A549 (cell line): ENCODE measurements around the gene SLC35A4. TPM values are rescaled to one million over a fixed set of nuclear protein-coding genes. Genes with fewer than 3 reads are reported as not detected.
A peak's percentile ranks its signal among the peaks of the same experiment; 100 is the strongest.

Experiments
- ATAC-seq, 2 experiments: fragments of 200-7000 bp in 1 of 2; fragments of >200 bp in 1 of 2; cut with Nextera tagmentation in 1 of 2; cut with Tn5 transposase in 1 of 2; 3 replicates each; pipeline versions ENCODE4 v1.8.0 to v1.9.1; 2018 to 2020; ENCODE audit warnings: mild to moderate bottlenecking in 1 of 2, moderate library complexity in 1 of 2
- CTCF ChIA-PET: fragments of 300-600 bp; sonication (Branson Sonifier 250); formaldehyde crosslinking; extraction: SDS; loops from one replicate; lab custom pipeline; 2021; ENCODE audit warnings: antibody characterized with exemption, inconsistent platforms; lab: Yijun Ruan, JAX
- POLR2A ChIA-PET: fragments of 350-600 bp; formaldehyde crosslinking; extraction: SDS; loops from one replicate; lab custom pipeline; 2021; ENCODE audit warnings: antibody characterized with exemption, inconsistent platforms; lab: Yijun Ruan, JAX
- DNase-seq, 2 experiments: peaks; one replicate each; pipeline versions ENCODE4 v3.0.0 to v3.0.0-alpha.2; 2011 to 2016; ENCODE audit warnings: low read depth in 1 of 2, low spot score in 1 of 2
- FAIRE-seq: peaks from 2 replicates; lab custom pipeline; 2011; peaks lifted over from hg19 to GRCh38; lab: Jason Lieb, UNC
- H3K27ac ChIP-seq, 2 experiments: fragments of >200 bp; sonication (Bioruptor Twin); formaldehyde crosslinking; 3 replicates each; pipeline ENCODE4 v1.5.1; 2016 to 2017
- H3K4me1 ChIP-seq: fragments of >200 bp; sonication (Bioruptor Twin); formaldehyde crosslinking; 3 replicates; pipeline ENCODE4 v1.6.1; 2016
- H3K4me2 ChIP-seq: fragments of >200 bp; sonication (Bioruptor Twin); formaldehyde crosslinking; 3 replicates; pipeline ENCODE4 v1.6.1; 2016
- H3K4me3 ChIP-seq: fragments of >200 bp; sonication (Bioruptor Twin); formaldehyde crosslinking; 3 replicates; pipeline ENCODE4 v1.5.1; 2016
- H3K9me3 ChIP-seq: fragments of >200 bp; sonication (Bioruptor Twin); formaldehyde crosslinking; 3 replicates; pipeline ENCODE4 v1.6.1; 2016
- CBX2 ChIP-seq: fragments of 200-600 bp; sonication (generic); IDR thresholded peaks from 2 replicates; pipeline ENCODE4 v1.6.1; 2016; ENCODE audit warnings: low read depth, mild to moderate bottlenecking, borderline replicate concordance
- CEBPB ChIP-seq, 2 experiments: fragments of >200 bp in 1 of 2; sonication (Bioruptor Twin) in 1 of 2; formaldehyde crosslinking in 1 of 2; IDR thresholded peaks; 2 replicates each; pipeline ENCODE4 v1.6.1; 2012 to 2016
- ELK1 ChIP-seq: fragments of 150-350 bp; IDR thresholded peaks from 2 replicates; pipeline ENCODE4 v1.6.1; 2014; ENCODE audit warnings: low read depth, mild to moderate bottlenecking, low read length
- ESRRA ChIP-seq: fragments of 150-350 bp; IDR thresholded peaks from 2 replicates; pipeline ENCODE4 v1.6.1; 2014; ENCODE audit warnings: mild to moderate bottlenecking, low read length, borderline replicate concordance
- GATA3 ChIP-seq: IDR thresholded peaks from 2 replicates; pipeline ENCODE4 v1.6.1; 2012; ENCODE audit warnings: borderline replicate concordance
- HMGXB4 ChIP-seq: fragments of 250-450 bp; sonication (Bioruptor Pico); IDR thresholded peaks from 2 replicates; pipeline ENCODE4 v1.5.0; 2021; ENCODE audit warnings: mild to moderate bottlenecking, moderate library complexity, borderline replicate concordance
- HOXA7 ChIP-seq: fragments of 250-450 bp; sonication (Bioruptor Pico); IDR thresholded peaks from 2 replicates; pipeline ENCODE4 v1.5.0; 2020; ENCODE audit warnings: mild to moderate bottlenecking, moderate library complexity
- JUN ChIP-seq, 2 experiments: fragments of >200 bp; sonication (Bioruptor Twin); formaldehyde crosslinking; IDR thresholded peaks; 2 replicates in 1 of 2; 3 replicates in 1 of 2; pipeline ENCODE4 v1.6.1; 2016 to 2017
- PHF8 ChIP-seq: fragments of 200-600 bp; sonication (generic); IDR thresholded peaks from 2 replicates; pipeline ENCODE4 v1.6.1; 2016; ENCODE audit warnings: low read depth, mild to moderate bottlenecking, antibody characterized with exemption, moderate library complexity, borderline replicate concordance
- POLR2AphosphoS2 ChIP-seq: conservative IDR thresholded peaks from 2 replicates; pipeline ENCODE4 v1.6.1; 2012; ENCODE audit warnings: low read length, improper control_type of control experiment, inconsistent platforms
- RCOR1 ChIP-seq: fragments of 150-350 bp; IDR thresholded peaks from 2 replicates; pipeline ENCODE4 v1.6.1; 2014; ENCODE audit warnings: antibody characterized with exemption, low read length, low read depth
- ZNF302 ChIP-seq: fragments of 250-450 bp; sonication (Bioruptor Pico); IDR thresholded peaks from 2 replicates; pipeline ENCODE4 v1.9.0; 2021; ENCODE audit warnings: inconsistent platforms, mild to moderate bottlenecking, moderate library complexity
- WGBS: methylation state at CpG from one replicate; pipeline ENCODE4 v1.1.6; 2017; ENCODE audit errors: missing lambda C conversion rate; 5-methylcytosine and 5-hydroxymethylcytosine counted together
- polyA plus RNA-seq, 4 experiments: library from polyadenylated mRNA; depleted of rRNA in 3 of 4; stranded (reverse); fragments of >200 nt; fragmentation: RNase III in 1 of 4; extraction: RNeasy Plus Mini Kit Qiagen cat#74134 plus additional on column Dnase treatment in 1 of 4; gene quantifications; 2 replicates in 3 of 4; 3 replicates in 1 of 4; pipeline ENCODE4 v1.2.3, GENCODE V29; 2011 to 2017

Gene SLC35A4
- polyA plus RNA-seq, 2 of the 4 experiments (the other 2 are of a cell fraction), result 65.6 to 79.5 TPM

GRCh38 chr5:140548791-140549190 is 15.8 kb upstream of the SLC35A4 start:
- Histone ChIP-seq H3K9me3 (no peaks in the 10 kb centered on the region), H3K4me2 (no peak overlapping the region), H3K27ac (no peak overlapping the region), H3K4me3 (no peak overlapping the region), H3K4me1 (peaks cover 31% of the 10 kb centered on the region)
- POLR2A ChIA-PET, result interaction anchor here (3.2 kb wide), 1 partner anchor 9 kb away, joined by 32 read pairs; the partner anchor contains the start of gene SRA1
- 96% methylated on average over 7 of the region's 7 CpGs for WGBS
- DNase-seq (no peak), FAIRE-seq (no peak), ATAC-seq (no peak)
- TF ChIP-seq ELK1 (no peak), ESRRA (no peak), RCOR1 (no peak), CBX2 (no peak), GATA3 (no peak), PHF8 (no peak), CEBPB (IDR thresholded peaks at IDR 0.05) (no peak), HMGXB4 (CRISPR knock-in tag) (no peak)
- CTCF ChIA-PET, result interaction anchor here (1.0 to 4.2 kb wide), 6 partner anchors 9 to 1070 kb away, joined by 3 to 21 read pairs (median 6); partner anchors contain the start of genes CD14, DIAPH1, HARS1 and HARS2

GRCh38 chr5:140549237-140550144 is 15.1 kb upstream of the SLC35A4 start:
- peak in 1 of 2 experiments; percentile 9; a peak in 1 of 5 replicates for TF ChIP-seq JUN (IDR thresholded peaks at IDR 0.05)
- TF ChIP-seq HOXA7, result no peak
- 0 out of 2 replicates have a peak, but pooled peaks have one; percentile 46 for TF ChIP-seq POLR2AphosphoS2
- peak overlapping the region in 1 of 2 experiments; percentile 20; a peak in 1 of 6 replicates for H3K27ac ChIP-seq
- 0 out of 6 replicates have a peak, but pooled peaks of 1 of the 2 experiments have one; percentile 1 for ATAC-seq
- no peak overlapping the region for H3K4me3 ChIP-seq
- ChIA-PET POLR2A (interaction anchor here (3.2 kb wide), 1 partner anchor 8 kb away, joined by 32 read pairs; the partner anchor contains the start of gene SRA1), CTCF (interaction anchor here (0.6 to 4.2 kb wide), 5 partner anchors 17 to 1069 kb away, joined by 3 to 21 read pairs (median 3); partner anchors contain the start of genes CD14, DIAPH1 and TMCO6)
- FAIRE-seq, result no peak
- 82% methylated on average over 3 of the region's 3 CpGs for WGBS
- peaks cover 38% of the 10 kb centered on the region for H3K4me1 ChIP-seq
- H3K4me2 ChIP-seq, result no peak overlapping the region
- DNase-seq, result no peak
- no peaks in the 10 kb centered on the region for H3K9me3 ChIP-seq

- peaks cover 43% of the 10 kb centered on the region for H3K4me1 ChIP-seq
- WGBS, result 88% methylated on average over 11 of the region's 11 CpGs
- ATAC-seq, result no peak
- TF ChIP-seq ZNF302 (CRISPR knock-in tag) (no peak), JUN (IDR thresholded peaks at IDR 0.05) (peak in 1 of 2 experiments; percentile 1; a peak in 1 of 5 replicates)
- no peak overlapping the region for H3K27ac ChIP-seq
- no peak for FAIRE-seq
- H3K4me2 ChIP-seq, result no peak overlapping the region
- no peak overlapping the region for H3K4me3 ChIP-seq
- H3K9me3 ChIP-seq, result no peaks in the 10 kb centered on the region
- DNase-seq, result no peak
- POLR2A ChIA-PET, result no interaction called here
- CTCF ChIA-PET, result interaction anchor here (1.4 kb wide), 1 partner anchor 18 kb away, joined by 3 read pairs; no protein-coding TSS in a partner anchor
Observed at GRCh38 chr5:140550147-140551079, 14.2 kb upstream of the SLC35A4 start.
